VCaP (cell line): ENCODE measurements around the gene FBXO3.

ENCODE experiments used
- H3K27ac ChIP-seq: fragments of 450-650 bp; 2 replicates; pipeline ENCODE4 v1.5.1; 2017
- TF ChIP-seq, protein P1 (sequence below): fragments of 450-650 bp; conservative IDR thresholded peaks from 2 replicates; pipeline ENCODE4 v1.5.1; 2017; ENCODE audit warnings: mild to moderate bottlenecking, moderate library complexity

The FBXO3 gene

DNA sequence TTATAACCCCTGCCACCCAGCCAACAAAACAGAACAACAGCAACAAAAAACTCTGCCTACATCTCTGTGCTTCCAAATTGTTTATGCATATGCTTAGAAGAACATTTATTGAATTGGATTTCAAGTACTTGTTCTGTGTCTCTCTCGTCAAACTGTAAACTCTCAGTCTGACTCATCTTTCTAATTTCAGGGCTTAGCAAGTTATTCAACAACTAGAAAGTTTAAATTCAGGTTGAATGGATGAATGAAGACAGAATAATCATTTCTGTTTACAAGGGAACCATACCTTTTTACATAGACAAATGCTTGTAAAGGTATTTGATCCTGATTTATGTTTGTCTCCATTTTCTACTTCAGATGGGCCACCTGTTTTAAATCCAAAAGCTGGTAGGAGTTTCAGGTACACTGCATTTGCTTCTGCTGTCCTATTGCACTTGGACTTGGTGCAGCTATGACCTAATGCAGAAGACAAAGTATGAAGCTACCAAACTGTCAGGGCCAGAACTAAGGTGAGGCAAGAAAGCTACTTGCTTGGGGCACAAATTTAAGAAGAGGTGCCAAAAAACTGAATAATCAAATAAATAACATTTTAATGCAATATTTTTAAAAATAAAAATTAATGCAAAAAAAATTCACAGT is 1.6 kb upstream of the FBXO3 start:
- no peak overlapping the region for H3K27ac ChIP-seq

DNA sequence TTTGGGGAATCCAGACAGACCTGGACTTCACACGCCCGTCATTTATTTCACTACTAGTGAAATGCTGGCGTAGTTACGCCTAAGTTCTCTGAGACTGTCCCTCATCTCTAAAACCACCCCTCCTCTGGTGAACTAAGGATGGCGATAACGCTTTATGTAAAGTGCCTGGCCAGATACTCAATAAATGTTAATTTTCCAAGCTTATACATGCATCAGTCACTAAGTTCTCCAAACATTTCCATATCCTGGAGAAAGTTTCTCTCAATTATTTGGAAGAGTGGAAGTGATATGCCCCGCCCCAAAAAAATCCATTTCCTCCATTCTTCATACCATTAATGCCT is 1.1 kb upstream of the FBXO3 start:
- H3K27ac ChIP-seq = no peak overlapping the region
- TF ChIP-seq, protein P1, sequence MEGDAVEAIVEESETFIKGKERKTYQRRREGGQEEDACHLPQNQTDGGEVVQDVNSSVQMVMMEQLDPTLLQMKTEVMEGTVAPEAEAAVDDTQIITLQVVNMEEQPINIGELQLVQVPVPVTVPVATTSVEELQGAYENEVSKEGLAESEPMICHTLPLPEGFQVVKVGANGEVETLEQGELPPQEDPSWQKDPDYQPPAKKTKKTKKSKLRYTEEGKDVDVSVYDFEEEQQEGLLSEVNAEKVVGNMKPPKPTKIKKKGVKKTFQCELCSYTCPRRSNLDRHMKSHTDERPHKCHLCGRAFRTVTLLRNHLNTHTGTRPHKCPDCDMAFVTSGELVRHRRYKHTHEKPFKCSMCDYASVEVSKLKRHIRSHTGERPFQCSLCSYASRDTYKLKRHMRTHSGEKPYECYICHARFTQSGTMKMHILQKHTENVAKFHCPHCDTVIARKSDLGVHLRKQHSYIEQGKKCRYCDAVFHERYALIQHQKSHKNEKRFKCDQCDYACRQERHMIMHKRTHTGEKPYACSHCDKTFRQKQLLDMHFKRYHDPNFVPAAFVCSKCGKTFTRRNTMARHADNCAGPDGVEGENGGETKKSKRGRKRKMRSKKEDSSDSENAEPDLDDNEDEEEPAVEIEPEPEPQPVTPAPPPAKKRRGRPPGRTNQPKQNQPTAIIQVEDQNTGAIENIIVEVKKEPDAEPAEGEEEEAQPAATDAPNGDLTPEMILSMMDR = no peak

More for the DNA sequence above, 1.6 kb upstream of the FBXO3 start:
- TF ChIP-seq, protein P1 = no peak

DNA sequence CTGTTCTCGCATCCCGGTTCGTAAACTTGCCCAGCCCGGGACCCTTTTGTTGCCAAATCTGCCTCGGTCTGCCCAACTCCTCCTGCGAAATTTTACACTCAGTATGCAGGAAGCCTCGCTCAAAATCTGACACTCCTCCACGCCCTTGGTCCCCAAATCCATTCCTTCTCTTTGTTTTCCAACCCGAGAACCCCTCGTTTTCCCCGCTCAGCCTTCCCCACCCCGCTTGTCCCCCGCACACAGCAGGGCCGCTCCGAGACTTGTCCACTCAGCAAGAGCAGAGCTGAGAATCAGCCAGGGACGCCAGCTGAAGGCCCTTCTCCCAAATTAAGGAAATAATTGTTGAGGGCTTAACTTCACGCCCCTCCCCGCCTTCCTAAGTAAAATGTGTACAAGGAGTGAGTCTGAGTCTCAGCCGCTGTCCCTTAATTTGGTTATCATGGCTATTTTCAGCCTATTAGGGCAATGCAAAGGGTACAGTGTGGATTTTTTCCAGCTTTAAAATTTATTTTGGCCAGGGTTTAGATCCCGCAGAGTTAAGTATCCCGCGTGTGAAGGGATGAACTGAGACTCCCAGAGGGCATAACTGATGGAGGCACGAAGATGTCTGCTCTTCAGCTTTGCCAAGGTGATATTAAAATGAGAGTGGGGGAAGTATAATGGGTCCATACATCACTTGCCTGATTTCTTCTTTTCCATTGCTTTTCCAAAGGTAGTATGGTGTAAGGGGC is 581 bp upstream of the FBXO3 start:
- TF ChIP-seq, protein P1 = no peak
- H3K27ac ChIP-seq = peak overlapping the region; percentile 74; the same call in 1 of the 2 replicates

DNA sequence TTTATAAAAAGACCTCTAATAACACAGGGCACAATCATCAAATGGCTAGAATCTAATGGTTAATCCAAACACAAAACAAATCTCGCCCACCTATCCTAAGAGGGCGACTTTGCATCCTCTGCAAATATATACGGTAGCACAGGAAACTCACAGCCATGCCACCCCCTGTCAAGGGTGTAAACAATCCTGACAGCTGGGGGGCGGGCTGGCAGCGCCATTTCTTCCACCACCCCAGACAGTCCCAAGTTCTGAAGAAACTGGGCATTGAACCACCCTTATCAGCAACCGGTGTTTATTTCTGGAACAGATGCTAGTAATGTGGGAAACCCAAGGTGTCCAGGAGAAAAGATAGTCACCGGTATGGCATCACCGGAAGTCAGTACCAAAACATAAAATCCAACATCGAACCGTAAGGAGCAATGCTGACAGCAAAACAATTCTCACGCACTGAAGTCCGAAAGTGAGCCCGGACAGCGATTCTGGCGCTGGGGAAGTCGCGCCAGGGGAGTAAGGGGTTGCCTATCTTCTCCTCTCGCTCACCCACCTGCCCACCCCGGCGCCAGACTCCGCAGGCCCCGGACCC is 825 bp downstream of the FBXO3 start:
- TF ChIP-seq, protein P1 = no peak
- peak overlapping the region; percentile 74 for H3K27ac ChIP-seq

DNA sequence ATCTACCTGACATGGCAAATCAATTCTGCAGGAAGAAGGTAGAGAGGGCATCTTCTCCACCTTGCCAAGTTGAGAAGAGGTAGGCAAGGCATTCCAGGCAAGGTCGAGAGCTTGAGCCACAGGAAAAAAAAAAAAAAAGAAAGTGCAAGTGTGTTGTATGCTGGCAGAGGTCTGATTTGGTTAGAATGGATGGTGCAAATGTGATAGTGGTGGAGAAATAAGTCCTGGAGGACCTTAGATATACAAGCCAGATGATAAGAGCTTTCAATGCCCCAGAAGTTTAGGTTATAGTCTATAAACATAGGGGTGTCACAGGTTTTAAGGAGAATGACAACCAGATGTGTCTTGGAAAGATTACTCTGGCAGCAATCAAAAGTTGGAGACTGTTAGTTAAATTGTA is 1.4 kb downstream of the FBXO3 start:
- TF ChIP-seq, protein P1 = no peak

DNA sequence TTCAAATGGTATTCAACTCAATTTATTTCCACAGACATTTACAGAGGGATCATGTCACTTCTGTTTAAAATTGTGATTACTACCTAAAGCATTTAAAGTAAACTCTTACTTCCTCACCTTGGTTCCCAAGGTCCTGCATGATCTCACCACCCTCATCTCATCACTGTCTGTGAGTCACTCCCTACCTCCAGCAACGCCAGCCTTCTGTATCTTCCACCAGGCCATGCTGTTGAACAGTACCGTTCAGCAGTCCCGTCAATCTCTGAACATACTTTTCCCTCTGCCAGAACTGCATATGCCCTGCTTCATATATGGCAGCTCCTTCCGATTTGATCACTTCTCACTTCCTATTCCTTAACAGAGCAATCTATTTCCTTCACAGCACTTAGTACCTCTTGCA is 2.0 kb downstream of the FBXO3 start:
- TF ChIP-seq, protein P1 = no peak
- H3K27ac ChIP-seq = no peak overlapping the region

More for the DNA sequence above, 1.4 kb downstream of the FBXO3 start:
- H3K27ac ChIP-seq = no peak overlapping the region

DNA sequence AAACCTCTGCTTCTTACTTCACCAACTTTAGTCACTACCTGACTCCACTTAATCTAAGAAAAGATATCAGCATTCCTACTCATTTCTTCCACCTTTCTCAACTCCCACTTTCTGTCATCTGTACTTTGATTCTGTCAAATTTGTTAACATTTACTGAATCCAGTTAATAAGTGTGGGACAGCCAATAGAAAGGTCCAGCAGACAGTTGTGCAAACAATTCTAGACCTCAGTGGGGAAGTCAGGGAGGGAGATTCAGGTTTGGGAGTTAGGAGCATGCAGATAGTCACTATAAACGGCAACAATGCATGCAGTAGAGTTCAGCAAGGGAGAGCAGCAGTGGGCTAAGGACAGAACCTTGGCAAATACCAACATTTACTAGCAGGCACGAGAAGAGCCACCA is 4.1 kb downstream of the FBXO3 start:
- TF ChIP-seq, protein P1 = no peak
- H3K27ac ChIP-seq = no peak overlapping the region
